GM12801 (cell line): ENCODE measurements around the gene BTK.

Experiments
- TF ChIP-seq, protein P1 (sequence below): IDR thresholded peaks from one replicate; pipeline ENCODE4 v1.5.1; 2011; ENCODE audit warnings: control low read depth; ENCODE audit not compliant: insufficient read length; ENCODE audit errors: extremely low read depth

BTK gene

DNA sequence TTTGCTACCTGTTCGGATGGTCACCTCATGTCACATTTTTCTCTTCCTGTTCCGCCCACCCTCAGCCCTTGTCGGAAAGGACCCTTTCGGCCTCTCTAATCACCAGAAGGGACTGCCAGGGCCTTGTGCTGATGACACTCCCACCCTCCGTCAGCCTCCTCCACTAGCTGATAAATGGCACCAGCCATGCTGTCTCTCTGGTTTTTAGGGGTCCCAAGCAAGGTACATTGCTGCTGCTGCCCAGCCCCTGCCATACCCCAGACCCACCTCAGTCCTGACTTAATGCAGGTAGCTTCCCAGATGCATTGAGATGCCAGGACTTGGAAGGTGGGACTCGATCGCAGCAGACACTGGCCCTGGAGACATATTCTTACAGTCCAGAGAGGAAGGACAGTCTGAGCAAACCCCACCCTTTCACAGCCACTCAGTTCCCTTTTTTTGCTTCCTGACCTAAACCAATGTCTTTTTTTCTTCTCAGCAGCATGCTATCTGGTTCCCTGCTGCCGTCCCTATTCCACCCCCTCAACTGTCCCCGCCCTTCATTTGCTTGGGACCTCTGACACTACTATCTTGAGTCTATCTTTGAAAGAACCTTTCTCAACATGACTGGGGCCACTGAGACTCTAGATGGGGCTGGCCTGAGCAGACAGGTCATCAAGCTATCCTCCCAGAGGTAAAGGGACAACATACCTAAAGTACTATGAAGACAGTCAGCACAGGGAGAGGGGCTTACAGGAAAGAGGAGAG, at the start of gene BTK:
TSS of gene BTK (minus strand) at position 397 of the 747 bp plus-strand sequence. CDS start 10,907 bp downstream, outside the sequence.
- TF ChIP-seq, protein P1, sequence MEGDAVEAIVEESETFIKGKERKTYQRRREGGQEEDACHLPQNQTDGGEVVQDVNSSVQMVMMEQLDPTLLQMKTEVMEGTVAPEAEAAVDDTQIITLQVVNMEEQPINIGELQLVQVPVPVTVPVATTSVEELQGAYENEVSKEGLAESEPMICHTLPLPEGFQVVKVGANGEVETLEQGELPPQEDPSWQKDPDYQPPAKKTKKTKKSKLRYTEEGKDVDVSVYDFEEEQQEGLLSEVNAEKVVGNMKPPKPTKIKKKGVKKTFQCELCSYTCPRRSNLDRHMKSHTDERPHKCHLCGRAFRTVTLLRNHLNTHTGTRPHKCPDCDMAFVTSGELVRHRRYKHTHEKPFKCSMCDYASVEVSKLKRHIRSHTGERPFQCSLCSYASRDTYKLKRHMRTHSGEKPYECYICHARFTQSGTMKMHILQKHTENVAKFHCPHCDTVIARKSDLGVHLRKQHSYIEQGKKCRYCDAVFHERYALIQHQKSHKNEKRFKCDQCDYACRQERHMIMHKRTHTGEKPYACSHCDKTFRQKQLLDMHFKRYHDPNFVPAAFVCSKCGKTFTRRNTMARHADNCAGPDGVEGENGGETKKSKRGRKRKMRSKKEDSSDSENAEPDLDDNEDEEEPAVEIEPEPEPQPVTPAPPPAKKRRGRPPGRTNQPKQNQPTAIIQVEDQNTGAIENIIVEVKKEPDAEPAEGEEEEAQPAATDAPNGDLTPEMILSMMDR: no peak

DNA sequence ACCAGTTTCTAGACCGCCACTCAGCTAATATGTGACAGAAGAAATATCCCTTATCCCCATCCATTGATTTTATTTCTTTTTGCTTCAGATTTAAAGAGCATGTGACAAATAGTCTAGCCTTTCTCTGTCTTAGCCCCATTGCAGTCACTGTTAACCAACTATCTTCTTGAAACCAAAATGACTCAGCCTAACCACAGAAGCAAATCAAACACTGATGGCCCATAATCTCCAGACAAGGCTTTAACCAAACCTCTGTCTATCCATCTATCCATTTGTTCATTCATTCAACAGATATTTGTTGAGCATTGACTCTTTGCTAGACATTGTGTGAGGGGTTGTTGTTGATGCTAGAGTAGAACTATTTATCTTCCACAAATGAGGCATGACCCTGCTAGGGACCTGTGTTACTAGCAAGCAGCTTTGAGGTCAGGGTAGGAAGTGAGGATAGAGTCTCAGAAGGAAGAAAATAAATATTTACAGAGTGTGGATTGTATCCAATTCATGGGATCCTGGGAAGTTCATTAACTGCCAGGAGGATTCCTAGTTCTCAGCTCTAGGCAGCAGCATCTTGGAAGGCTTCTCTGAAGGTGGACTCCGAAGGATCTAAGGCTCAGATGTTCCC, 44.6 kb upstream of the BTK start:
- TF ChIP-seq, protein P1: no peak

DNA sequence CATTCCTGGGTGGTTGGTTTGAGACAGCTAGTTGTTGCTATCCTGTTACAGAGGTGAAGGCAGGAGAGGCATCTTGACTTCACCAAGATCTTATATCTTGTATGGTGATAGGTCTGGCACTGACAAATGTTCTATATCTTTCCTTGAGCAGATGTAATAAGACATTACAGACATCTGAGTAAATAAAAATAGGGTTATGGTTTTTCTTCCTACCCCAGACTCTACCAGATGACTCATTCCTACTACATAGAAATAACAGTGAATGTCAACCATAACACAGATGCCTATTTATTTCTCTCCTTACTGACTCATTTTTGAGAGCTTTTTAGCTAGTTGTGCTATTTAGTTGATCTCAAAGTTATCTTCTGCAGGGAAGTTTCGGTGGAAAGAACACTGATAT, 43.9 kb upstream of the BTK start:
- TF ChIP-seq, protein P1: no peak

DNA sequence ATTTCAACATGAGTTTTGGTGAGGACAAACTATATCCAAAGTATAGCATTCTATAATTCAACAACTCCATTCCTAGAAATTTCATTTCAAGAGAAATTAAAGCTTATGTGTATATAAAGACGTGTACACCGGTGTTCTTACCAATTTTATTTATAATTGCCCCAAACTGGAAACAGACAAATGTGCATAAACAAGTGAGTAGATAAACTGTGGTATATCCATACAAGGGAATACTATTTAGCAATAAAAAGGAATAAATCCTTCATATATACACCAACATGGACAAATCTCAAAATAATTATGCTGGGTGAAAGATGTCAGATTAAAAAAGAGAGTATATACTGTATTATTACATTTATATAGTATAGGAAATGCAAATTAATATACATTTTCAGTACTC, 42.0 kb upstream of the BTK start:
- TF ChIP-seq, protein P1: no peak

DNA sequence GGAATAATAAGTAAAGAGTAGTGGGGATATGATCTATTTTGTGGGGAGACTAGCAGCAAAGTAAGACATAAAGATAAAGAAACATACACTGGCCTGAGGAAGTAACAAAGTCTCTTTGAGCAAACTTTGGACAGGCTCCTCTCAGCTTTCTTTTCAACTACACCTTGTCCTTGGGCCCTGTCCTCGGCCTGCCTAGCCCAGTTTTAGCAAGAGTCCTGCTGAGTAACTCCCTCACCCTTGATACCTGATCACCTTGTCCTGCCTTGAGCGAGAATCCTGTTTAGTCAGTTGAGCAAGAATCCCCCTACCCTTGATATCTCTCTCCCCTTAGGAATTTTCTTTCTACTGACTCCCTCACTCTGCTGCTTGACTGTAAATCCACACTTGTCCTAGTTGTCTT, 33.5 kb upstream of the BTK start:
- TF ChIP-seq, protein P1: no peak

DNA sequence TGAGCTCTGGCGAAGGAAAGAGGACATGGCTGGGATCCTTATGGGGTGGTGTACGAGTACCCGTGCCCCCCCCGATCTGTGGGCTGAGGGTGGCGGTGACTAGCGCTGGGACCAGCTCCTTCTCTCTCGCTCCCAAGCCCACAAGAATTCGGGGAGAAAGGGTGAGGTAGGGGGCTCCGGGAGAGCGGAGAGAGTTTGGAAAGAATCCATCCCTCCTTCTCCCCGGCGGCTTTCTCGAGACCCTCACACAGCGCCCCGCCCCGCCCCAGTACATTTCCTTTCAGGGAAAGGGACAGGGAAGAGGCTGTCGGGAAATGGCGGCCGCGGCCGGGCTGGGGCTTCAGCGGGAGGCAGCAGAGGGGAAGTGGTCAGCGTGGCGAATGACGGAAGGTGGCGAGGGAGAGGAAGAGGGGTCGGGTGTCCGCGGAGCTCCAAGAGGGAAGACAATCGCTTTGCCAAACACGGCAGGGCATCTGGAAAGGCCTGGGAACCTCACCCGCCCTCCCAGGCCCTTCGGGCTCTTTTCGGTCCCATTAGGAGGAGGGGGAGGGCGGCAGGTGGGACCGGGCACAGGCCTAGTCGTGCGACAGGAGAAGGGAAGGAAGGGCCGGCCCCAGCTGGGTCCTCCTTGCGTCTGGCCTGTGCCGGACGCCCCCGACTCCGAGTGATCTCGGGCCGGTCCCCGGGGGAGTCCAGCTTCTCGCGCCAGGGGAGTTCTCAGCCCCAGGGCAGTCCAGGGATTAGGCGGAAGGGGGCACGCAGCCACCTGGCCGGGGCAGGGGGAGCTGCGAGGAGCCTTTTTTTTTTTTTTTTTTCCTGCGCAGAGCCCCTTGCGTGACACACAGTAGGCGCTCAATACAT, 32.2 kb upstream of the BTK start:
- TF ChIP-seq, protein P1: no peak

DNA sequence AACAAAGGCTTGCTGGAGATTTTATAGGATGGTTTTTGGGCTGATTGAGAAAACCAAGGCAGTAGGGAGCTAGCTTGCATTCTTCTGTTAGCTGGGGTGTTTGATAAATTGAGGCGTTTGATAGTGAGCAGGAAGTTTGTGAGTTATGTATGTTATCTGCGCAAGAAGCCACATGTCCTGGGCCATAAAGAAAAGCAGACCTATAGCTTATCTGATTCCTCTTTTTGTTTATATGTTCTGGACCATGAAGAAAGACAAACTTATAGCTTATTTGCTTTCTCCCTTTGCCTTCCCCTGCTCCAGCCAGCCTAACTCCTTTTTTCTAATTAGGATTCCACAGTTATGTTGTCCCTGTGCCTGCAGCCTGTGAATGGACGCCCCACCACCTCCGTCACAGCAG, 31.2 kb upstream of the BTK start:
- TF ChIP-seq, protein P1: no peak
